HEK293T (cell line): Measurements from ENCODE around the gene P2RY1.

Source experiments
- CTCF ChIA-PET: fragments of 350-600 bp; formaldehyde crosslinking; extraction: SDS; loops from one replicate; lab custom pipeline; 2021; ENCODE audit warnings: antibody characterized with exemption, inconsistent platforms; lab: Yijun Ruan, JAX
- POLR2A ChIA-PET: fragments of 350-600 bp; formaldehyde crosslinking; extraction: SDS; loops from one replicate; lab custom pipeline; 2020; ENCODE audit warnings: antibody characterized with exemption, inconsistent platforms; lab: Yijun Ruan, JAX
- DNase-seq: peaks from one replicate; pipeline ENCODE4 v3.0.0; 2012; ENCODE audit warnings: mixed read lengths; ENCODE audit errors: extremely low spot score
- ARNT ChIP-seq: fragments of 450-650 bp; IDR thresholded peaks from 2 replicates; pipeline ENCODE4 v1.6.1; 2017; ENCODE audit warnings: mild to moderate bottlenecking
- BHLHE40 ChIP-seq: fragments of 450-650 bp; IDR thresholded peaks from 2 replicates; pipeline ENCODE4 v1.6.1; 2016; ENCODE audit warnings: mild to moderate bottlenecking, moderate library complexity, borderline replicate concordance
- CTBP1 ChIP-seq: fragments of 450-650 bp; IDR thresholded peaks from 2 replicates; pipeline ENCODE4 v1.6.1; 2016; ENCODE audit warnings: borderline replicate concordance
- ELF4 ChIP-seq: fragments of 450-650 bp; IDR thresholded peaks from 2 replicates; pipeline ENCODE4 v1.6.1; 2017; ENCODE audit warnings: antibody characterized with exemption
- FOXA1 ChIP-seq: fragments of 450-650 bp; IDR thresholded peaks from 2 replicates; pipeline ENCODE4 v1.6.1; 2016; ENCODE audit warnings: mild to moderate bottlenecking
- FOXK2 ChIP-seq: fragments of 450-650 bp; IDR thresholded peaks from 2 replicates; pipeline ENCODE4 v1.6.1; 2016; ENCODE audit warnings: mild to moderate bottlenecking
- FOXM1 ChIP-seq: fragments of 450-650 bp; IDR thresholded peaks from 2 replicates; pipeline ENCODE4 v1.6.1; 2017; ENCODE audit warnings: mild to moderate bottlenecking, borderline replicate concordance
- HDGF ChIP-seq: fragments of 450-650 bp; IDR thresholded peaks from 2 replicates; pipeline ENCODE4 v1.6.1; 2017; ENCODE audit warnings: antibody characterized with exemption, borderline replicate concordance
- L3MBTL2 ChIP-seq: fragments of 450-650 bp; conservative IDR thresholded peaks from 2 replicates; pipeline ENCODE4 v1.6.1; 2016; ENCODE audit warnings: mild to moderate bottlenecking
- LEF1 ChIP-seq: fragments of 450-650 bp; IDR thresholded peaks from 2 replicates; pipeline ENCODE4 v1.6.1; 2017; ENCODE audit warnings: mild to moderate bottlenecking, borderline replicate concordance
- NFRKB ChIP-seq: fragments of 450-650 bp; IDR thresholded peaks from 2 replicates; pipeline ENCODE4 v1.6.1; 2016; ENCODE audit warnings: mild to moderate bottlenecking, moderate library complexity
- PKNOX1 ChIP-seq: fragments of 450-650 bp; IDR thresholded peaks from 2 replicates; pipeline ENCODE4 v1.6.1; 2016
- SP1 ChIP-seq: fragments of 450-650 bp; IDR thresholded peaks from 2 replicates; pipeline ENCODE4 v1.6.1; 2017
- SUZ12 ChIP-seq: fragments of 450-650 bp; IDR thresholded peaks from 2 replicates; pipeline ENCODE4 v1.6.1; 2016; ENCODE audit warnings: mild to moderate bottlenecking
- TARDBP ChIP-seq: fragments of 450-650 bp; IDR thresholded peaks from 2 replicates; pipeline ENCODE4 v1.6.1; 2016
- ZNF384 ChIP-seq: fragments of 450-650 bp; IDR thresholded peaks from 2 replicates; pipeline ENCODE4 v1.6.1; 2016

The P2RY1 gene

GRCh38 chr3:152849996-152850578 is 15.2 kb downstream of the P2RY1 start:
- ChIA-PET POLR2A (no interaction called here), CTCF (no interaction called here)
- DNase-seq, result no peak
- TF ChIP-seq SP1, result no peak
- TF ChIP-seq L3MBTL2, result no peak

GRCh38 chr3:152853196-152853595 is 18.3 kb downstream of the P2RY1 start:
- TF ChIP-seq TARDBP (no peak), ELF4 (no peak)
- no peak for DNase-seq
- ChIA-PET CTCF (no interaction called here), POLR2A (no interaction called here)

GRCh38 chr3:152857082-152857481 is 22.2 kb downstream of the P2RY1 start:
- CTCF ChIA-PET, result no interaction called here
- POLR2A ChIA-PET, result no interaction called here
- no peak for TF ChIP-seq TARDBP
- TF ChIP-seq ZNF384, result no peak
- TF ChIP-seq ELF4, result no peak
- TF ChIP-seq PKNOX1, result no peak
- no peak for TF ChIP-seq ARNT
- TF ChIP-seq CTBP1, result no peak
- TF ChIP-seq SUZ12, result no peak
- TF ChIP-seq L3MBTL2, result no peak
- no peak for TF ChIP-seq LEF1
- no peak for DNase-seq

GRCh38 chr3:152858170-152858800 is 23.4 kb downstream of the P2RY1 start:
- POLR2A ChIA-PET, result no interaction called here
- CTCF ChIA-PET, result no interaction called here

GRCh38 chr3:152860736-152861135 is 25.8 kb downstream of the P2RY1 start:
- TF ChIP-seq HDGF (no peak), SUZ12 (no peak), FOXK2 (no peak), FOXM1 (no peak), TARDBP (no peak), ELF4 (no peak), SP1 (no peak), LEF1 (no peak), ARNT (no peak), ZNF384 (no peak), PKNOX1 (no peak), CTBP1 (no peak), FOXA1 (no peak), NFRKB (no peak), BHLHE40 (no peak), L3MBTL2 (no peak)
- ChIA-PET CTCF (no interaction called here), POLR2A (no interaction called here)
- no peak for DNase-seq

More at GRCh38 chr3:152858170-152858800, 23.4 kb downstream of the P2RY1 start:
- DNase-seq, result no peak
- TF ChIP-seq BHLHE40 (no peak), FOXM1 (no peak), LEF1 (no peak), CTBP1 (no peak), NFRKB (no peak), SP1 (no peak), ARNT (no peak), HDGF (no peak), TARDBP (no peak), PKNOX1 (no peak)

- TF ChIP-seq ZNF384 (no peak), PKNOX1 (no peak), FOXK2 (no peak), ELF4 (no peak), BHLHE40 (no peak), NFRKB (no peak), FOXM1 (no peak), L3MBTL2 (no peak)
Measured at GRCh38 chr3:152865668-152866245, 30.8 kb downstream of the P2RY1 start.

More at GRCh38 chr3:152865668-152866245, 30.8 kb downstream of the P2RY1 start:
- ChIA-PET CTCF (no interaction called here), POLR2A (no interaction called here)
- DNase-seq, result no peak
